GM18861 (cell line): ENCODE measurements around the gene AANAT.
A peak's percentile ranks its signal among the peaks of the same experiment; 100 is the strongest.
"Not testable (repeated sequence)": the region's sequence is repeated elsewhere in the genome, so short reads cannot be mapped to it uniquely, and the experiment has no call there.

Experiments used
- ATAC-seq: cut with Tn5 transposase; IDR thresholded peaks from one replicate; pipeline ENCODE4 v1.9.1; 2021; ENCODE audit not compliant: unreplicated experiment

The AANAT gene

GRCh38 chr17:76502341-76503211 lies 35.2 kb downstream of the AANAT start:
- no peak for ATAC-seq

- ATAC-seq, result no peak
Measured at GRCh38 chr17:76504117-76504516, 36.7 kb downstream of the AANAT start.

- ATAC-seq, result no peak
Measured at GRCh38 chr17:76506408-76507345, 39.3 kb downstream of the AANAT start.

GRCh38 chr17:76508472-76509063 lies 41.2 kb downstream of the AANAT start:
- ATAC-seq, result not testable (repeated sequence)

GRCh38 chr17:76510831-76511244 lies 43.4 kb downstream of the AANAT start:
- ATAC-seq, result no peak

- no peak for ATAC-seq
Measured at GRCh38 chr17:76511668-76512365, 44.4 kb downstream of the AANAT start.

GRCh38 chr17:76512366-76513305 lies 45.2 kb downstream of the AANAT start:
- ATAC-seq, result no peak

- ATAC-seq, result no peak
Measured at GRCh38 chr17:76513306-76513692, 45.9 kb downstream of the AANAT start.

GRCh38 chr17:76514355-76514754 lies 47.0 kb downstream of the AANAT start:
- ATAC-seq, result not testable (repeated sequence)

- peak; percentile 45 for ATAC-seq
Measured at GRCh38 chr17:76515274-76515949, 48.0 kb downstream of the AANAT start.

GRCh38 chr17:76517638-76518038 lies 50.2 kb downstream of the AANAT start:
- no peak for ATAC-seq

GRCh38 chr17:76519048-76519966 lies 51.9 kb downstream of the AANAT start:
- no peak for ATAC-seq
